Hematopoietic multipotent progenitor cell treated with erythropoietin and hydrocortisone succinate and interleukin-3 and kit ligand, for 4 days (in vitro differentiated cells): Measurements from ENCODE around the gene TREX2.
A peak's percentile ranks its signal among the peaks of the same experiment; 100 is the strongest.

Experiments used
- DNase-seq: peaks from one replicate; pipeline ENCODE4 v3.0.0-alpha.2; 2015

Gene TREX2

DNA sequence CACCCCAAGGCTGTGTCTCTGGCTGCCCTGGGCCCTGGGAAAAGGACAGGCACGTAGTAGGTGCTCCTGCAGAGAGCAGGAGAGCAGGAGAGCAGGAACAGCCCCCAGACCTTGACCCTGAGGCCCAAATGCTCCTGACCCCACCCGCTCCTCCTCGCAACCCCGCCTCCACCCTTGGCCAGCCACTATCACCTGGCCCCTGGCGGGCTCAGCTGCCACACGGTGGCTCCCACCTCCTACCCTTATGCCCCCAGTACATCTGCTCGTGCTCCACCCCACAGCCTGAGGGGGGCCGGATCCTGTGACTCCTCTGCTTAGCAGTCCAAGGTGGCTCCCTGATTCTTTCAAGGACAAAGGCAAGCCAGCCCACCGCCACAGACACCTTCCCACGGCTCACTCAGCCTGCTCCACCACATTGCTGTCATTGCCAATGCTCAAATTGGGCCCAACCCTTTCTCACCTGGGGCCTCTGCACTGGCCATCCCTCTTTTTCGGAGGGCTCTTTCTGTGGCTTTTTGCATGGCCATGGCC is 30.0 kb upstream of the TREX2 start:
- DNase-seq, result no peak

DNA sequence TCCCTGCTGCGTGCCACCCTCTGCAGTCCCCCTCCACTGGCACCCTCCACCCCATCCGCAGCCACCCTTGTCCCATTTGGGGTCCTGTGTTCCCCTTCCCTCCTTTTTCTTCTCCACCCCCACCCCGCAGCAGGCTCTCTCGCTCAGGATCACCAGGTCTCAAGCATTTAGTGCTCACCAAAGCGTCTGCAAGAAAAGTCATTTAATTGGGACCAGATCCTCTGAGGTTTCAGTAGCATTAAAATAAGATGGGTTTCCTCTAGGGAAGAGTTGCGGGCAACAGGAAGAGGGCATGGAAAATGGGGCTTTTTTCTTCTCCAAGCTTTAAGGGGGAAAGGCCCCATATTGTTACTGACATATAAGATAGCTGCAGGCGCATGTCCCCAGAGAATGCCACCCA is 29.4 kb upstream of the TREX2 start:
- no peak for DNase-seq

DNA sequence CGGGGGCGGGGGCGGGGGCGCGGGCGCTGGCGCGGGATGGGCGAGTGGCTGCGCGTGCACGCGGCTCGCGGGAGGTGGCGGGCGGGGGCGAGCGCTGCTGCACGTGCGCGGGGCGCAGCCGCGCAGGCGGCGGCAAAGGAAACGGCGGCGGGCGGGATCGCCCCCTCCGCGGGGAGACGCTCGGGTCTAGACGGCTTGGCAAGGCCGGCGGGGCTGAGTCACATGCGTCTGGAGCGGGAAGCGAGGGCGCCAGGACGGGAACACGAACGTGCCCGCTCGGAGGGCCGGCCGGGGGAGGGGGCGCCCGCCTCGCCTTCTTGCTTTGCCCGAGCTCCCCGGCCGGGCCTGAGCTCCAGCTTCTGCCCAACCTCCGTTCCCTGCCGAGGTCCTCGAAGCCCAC is 28.9 kb upstream of the TREX2 start:
- DNase-seq, result peak; percentile 45

DNA sequence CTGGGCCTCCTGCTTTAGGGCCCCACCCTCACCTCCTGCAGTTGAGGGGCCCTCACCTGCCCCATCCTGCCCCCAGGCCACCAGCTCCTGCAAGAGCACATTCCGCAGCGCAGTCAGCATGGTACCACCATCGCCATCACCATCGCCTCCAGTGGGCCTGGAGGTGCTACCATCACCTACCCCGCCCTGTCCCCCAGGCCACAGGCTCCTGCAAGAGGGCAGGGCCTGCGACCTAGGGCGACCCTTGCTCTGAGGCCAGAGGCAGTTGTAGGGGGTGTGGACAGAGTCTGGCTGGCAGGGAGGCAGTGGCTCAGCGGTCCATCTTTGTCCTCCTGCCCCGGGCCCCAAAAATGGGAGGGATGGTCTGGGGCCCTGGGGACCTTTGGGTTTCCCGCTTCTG is 28.4 kb upstream of the TREX2 start:
- DNase-seq, result no peak

DNA sequence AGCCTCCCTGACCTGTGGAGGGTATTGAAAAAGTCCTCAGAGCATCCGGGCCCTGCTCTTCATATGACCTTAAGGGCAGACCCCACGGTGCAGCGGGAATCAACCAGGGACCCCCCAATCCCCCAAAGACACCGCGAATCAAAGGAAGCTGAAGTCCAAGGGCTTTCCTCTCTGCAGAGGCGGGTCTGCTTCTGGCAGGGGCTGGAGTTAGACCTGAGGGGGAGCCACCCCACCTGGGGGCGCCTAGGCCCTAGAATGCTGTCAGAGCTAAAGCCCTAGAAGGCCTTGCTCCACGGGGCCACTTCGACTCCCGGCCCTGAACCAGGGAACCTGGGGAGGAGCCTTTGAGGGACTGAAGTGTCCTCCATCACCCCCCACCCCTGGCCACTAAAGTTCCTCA is 27.3 kb upstream of the TREX2 start:
- no peak for DNase-seq

DNA sequence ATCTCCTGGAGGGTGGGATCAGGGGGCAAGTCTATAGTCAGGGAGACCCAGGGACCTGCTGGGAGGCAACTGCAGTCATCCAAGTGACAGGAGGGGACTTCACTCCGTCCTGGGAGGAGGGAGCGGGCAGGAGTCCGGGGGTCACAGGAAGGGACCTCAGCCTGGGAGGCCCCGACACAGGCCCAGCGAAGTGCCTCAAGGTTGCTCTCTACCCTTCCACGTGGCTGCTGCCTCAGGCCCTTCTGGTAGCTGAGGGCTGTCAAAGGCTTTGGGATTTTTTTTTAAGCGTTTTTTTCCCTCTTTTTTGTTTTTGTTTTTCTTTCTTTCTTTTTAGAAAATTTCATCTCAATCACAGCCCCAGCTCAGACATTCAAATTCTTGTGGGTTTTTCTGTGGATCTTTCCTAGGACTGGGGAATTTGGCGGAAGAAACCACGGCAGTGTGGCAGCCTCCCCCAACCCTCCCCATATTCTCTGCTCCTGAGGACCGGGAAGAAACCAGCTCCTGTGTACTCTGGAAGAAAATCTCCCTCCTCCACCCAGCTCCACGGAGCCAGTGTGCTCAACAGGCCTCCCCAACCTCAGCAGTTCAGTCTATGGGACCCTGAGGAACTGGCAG is 25.9 kb upstream of the TREX2 start:
- DNase-seq, result no peak

DNA sequence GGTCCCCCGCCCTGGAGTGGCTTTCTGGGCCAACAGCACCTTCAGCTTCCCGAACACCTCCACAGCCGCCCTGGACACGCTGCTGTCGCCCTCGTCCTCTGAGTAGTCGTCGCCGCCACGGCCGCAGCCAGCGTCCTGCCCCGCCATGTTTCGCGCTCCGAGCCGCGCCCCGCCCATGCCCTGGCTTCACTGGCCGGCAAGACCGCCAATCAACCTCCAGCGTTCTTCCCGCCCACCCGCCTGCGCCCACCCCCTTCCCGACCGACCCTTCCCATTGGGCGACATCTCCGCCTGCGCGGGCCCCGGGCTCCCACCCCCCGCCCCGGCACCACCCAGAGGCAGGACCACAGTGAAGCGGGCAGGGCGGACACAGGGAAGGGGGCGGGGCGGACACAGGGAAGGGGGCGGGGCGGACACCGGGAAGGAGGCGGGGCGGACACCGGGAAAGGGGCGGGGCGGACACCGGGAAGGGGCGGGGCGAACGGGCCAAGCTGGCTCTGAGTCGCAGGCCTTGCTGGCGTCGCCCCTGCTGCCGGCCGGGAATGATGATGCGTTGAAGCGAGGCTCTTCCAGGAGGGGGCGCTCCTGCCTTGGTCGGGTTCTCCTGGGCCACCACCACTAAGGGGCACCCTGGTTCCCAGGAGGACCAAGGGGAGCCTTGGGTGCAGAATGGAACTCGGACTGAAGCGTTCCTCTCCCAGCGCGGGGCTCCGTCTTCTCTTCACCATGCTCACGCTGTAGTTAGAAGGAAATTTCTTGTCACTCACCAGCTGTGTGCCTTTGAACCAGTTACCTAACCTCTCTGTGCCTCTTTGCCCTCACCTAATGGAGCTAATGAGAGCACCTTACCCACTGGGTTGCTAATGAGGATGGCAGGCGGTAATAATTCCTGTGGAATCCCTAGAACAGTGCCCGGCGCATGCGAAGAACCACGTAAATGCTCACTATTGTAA is 24.8 kb upstream of the TREX2 start, which contains the start of gene HAUS7:
Gene HAUS7, minus strand, starts transcription at position 166 of the 953 bp plus-strand sequence. Its CDS starts 19 bp downstream, at position 147.
- peak; percentile 94 for DNase-seq

DNA sequence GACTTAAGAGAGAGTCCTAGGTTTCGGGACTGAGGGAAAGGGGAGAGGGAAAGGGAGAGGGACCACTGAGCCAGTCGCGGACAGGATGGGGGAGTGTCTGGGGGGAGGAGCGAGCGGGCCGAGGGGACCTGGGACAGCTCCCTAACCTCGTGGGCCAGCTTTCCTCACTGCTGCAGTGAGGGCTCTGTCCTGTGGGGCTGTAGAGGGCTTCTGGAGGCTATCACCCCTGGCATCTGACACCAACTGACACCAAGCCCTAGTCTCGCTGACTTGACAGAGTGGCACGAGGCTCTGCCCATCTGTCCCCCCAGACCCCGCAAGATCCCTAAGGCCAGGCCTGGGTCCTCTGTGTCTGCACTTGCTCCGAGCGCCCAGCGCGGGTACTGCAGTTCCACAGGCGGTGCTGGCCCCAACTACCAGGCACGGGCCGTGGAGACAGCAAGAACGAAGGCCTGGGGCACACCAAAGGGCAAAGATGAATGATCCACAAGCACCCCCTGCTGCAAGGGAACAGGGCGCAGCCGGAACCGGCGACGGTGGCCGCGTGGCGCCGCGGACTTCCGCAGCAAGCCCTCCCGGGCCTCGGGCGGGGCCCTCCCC is 24.1 kb upstream of the TREX2 start:
- DNase-seq, result peak; percentile 68

DNA sequence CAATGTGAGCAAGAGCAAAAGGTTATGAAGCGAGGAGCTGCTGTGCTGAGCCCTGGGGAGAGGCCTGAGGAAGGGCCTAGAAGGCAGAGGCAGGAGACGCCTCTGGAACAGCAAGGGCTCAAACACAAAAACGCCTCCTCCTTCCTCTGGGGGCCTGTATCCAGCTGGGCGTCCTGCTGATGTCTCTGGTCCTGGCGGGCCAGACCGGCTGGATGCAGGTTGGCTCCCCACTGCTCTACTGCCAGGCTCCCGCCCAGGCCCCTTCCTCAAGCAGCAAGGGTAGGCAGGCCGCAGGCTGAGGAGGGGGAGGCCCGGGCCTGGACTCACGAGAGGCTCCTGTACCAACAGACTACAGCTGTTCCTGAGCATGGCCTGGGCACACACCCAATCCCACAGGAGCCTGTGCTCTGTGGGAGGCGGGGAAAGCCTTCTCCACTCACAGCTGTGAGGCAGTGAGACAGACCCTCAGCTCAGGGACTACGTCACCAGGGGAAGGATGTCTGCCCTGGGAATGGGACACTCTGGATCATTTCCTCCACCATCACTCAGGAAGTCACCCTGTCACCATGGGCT is 22.2 kb upstream of the TREX2 start:
- DNase-seq, result no peak

DNA sequence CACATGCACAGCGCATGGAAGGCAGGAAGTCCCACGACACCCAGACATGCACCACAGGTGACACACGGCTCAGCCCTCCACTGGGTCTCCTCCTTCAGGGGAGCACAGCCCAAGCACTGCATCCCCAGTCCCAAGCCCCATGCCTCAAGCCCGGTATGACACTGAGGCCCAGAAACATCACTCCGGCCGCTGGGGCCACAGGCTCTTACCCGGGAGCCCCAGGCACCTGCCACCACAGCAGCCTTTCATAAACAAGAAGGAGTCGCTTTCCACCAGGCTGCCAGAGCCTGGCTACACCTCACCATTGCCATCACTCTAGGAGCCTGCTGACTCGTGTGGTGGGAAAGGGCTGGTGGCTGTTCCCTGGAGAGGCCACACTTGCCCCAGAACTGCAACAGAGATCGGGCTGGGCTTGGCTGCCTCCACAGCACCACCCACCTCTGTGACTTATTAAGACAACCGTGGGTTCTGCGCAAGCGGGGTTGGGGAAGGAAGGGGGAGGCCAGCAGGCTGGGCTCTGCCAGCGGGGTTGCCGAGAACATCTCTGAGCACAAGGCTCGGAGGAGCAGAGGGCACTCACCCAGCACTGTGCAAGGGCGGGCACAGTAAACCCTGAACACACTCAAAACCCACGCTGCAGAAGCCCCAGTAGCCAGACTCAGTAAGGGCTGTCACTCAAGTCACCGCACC is 20.0 kb upstream of the TREX2 start:
- no peak for DNase-seq

DNA sequence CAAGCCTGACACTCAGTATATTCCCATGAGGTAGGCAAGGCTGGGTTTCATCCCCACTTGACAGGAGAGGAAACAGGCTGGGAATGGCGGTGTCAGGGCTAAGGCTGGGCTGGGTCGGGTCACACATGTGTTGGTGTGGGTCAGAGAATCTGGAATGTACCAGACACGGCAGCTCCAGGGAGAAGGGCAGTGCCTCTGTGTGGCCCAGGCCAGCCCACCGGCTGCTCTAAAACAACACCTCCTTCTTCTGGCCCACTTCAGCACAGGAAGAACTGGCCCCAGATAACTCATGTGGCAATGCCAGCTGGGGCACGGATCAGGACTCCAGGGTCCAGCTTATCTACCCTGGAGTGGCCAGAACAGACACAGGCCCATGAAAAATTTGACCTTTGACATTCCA is 18.3 kb upstream of the TREX2 start:
- no peak for DNase-seq

DNA sequence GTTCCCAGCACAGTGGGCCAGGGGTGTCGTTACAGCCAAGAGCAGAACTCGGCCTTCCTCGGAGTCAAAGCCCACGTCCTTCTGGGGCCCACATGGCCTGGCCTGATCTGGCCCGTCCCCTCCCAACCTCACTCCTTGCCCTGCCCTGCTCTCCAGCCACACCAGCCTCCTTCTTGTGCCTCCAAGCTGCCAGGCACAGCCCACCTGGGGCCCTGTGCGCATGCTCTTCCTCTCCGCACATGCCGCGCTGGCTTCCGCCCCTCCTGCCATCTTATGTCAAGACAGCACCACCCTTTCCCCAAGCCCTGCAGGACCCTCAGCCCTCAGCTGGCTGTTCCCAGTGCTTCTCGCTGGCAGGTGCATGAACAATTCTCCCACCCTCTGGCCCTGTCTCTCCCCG is 17.7 kb upstream of the TREX2 start:
- no peak for DNase-seq

DNA sequence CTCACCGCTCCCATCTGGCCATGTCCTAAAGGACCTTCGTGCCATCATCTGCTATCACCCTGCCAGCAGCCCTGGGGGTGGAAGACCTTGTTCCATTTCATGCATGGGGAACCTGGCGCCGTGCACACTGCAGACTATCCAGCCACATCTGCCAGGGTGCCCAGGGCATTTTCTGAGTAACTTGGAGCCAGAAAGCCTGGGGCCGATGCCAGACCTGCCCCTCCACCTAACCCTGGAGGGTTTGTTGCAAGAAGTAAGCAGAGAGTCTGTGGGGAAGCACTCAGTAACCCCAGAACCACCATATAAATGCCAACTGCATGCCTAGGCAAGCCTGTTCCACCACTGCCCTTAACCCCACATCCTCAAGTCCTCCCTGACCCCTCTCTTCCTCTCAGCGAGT is 17.2 kb upstream of the TREX2 start:
- no peak for DNase-seq

DNA sequence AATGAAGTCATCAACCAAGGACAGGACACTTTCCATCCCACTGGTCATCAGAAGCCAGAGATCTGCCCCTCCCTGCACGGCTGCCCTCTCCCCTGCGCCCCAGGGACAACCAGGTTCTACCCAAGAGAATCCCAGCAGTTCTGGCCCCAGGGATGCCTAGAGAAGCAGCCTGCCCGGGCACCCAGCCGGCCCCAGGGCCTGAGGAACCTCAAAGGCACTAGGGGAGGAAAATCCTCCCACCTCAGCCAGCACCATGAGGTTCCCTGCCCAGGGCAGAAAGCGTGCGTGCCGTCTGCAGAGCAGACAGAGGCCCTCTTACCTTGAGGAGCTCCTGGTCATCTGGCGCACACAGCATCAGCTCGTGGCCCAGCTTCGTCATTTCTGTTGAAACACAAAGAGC is 16.4 kb upstream of the TREX2 start:
- no peak for DNase-seq

DNA sequence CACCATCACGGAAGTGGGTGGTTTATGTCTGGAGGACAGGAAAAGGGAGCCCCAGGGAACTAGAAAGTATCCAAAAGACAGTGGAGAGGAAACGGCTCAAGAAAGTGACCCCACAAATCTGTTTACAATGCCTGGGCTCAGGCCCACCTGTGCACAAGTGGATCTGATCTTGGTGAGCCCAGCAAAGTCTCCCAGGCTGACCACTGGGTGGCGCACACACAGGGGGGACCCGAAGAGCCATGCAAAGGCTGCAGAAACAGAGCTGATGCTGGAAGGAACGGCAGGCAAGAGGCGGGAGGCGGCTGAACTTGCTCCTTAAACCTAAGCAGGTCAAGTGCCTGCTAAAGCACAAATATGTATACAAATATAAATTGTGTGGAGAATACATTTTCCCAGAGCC is 15.0 kb upstream of the TREX2 start:
- DNase-seq, result peak; percentile 66

DNA sequence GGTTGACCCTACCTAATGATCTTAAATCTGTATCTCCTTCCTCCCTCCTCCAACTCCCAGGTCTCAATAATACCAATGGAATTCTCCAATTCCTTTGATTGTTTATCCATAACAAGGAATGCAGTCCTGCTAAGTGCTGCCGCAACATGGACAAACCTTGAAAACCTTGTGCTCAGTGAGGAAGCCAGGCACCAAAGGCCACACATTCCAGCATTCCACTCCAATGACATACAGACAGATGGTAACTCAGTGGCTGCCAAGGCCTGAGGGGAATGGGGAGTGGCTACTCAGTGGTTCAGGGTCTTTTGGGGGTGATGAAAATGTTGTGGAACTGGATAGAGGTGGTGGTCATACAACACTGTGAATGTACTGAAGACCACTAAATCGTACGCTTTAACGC is 14.1 kb upstream of the TREX2 start:
- no peak for DNase-seq

DNA sequence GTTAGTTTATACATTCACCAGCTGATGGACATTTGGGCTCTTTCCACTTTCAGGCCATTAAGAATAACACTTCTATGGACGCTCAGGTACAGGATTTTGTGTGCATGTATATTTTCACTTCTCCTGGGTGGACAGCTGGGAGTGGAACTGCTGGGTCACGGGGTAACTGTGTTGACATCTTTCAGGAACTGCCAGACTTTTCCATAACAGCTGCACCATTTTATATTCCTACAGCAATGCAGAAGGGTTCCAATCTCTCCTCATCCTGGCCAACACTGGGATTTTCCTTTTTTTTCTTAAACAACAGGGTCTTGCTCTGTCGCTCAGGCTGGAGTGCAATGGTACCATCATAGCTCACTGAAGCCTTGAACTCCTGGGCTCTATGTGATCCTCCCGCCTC is 12.6 kb upstream of the TREX2 start:
- DNase-seq, result no peak

DNA sequence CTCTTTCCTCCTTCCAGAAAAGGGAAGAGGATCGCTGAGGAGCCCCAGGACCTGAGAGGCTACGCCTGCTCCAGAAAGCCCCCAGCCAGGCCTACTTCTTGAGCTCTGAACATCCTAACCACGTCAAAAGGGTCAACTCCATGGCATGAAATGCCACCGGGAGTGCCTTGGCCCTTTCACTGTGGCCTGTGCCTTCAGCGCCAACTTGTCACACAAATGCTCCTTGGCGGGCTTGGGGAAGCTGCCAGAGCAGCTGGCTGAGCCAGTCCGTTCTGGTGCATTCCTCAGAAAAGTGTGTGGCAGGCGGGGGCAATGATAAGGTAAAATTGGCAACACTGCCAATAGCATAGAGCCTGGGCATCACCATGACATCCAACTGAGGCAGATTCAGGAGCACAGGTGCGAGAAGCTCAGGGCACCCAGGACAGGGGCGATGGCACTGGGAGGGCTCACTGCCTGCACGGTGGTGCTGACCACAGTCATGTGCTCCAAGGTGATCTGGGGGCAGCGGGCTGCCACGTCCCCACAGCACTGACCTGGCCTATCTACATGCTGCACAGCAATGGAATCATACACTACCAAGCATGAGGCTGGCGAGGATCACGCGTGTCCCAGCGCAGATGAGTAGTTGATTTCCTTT is 12.1 kb upstream of the TREX2 start:
- DNase-seq, result no peak

DNA sequence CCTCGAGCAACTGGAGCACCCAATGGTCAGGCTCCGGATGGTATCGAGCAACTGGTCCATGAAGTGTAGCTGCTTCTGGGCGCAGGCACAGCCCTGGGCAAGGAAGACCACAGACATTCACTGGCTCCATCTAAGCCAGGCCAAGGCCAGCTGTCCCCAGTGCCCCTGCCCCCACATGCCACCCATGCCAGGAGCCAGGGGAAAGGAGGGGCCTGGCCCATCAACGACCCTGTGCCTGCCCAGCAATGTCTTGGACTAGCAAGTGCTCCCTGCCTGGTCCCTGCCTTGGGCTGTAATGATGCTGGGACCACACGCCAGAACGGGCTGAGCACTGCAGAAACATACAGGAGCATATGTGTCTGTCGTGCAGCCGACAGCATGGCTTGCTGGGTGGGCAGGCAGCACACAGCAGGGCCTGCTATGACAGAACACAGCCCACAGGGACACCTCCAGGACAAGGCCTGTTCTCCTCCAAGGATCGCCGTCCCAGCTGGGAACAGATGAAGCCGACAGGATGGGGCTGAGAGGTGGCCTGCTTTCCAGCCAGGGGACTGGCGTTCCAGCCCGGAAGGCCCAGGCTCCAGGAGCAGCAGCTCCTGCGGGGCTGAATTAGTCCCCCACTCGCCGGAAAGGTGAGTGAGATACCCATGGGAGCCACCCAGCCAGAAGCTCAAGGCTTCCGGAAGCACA is 11.4 kb upstream of the TREX2 start:
- no peak for DNase-seq

DNA sequence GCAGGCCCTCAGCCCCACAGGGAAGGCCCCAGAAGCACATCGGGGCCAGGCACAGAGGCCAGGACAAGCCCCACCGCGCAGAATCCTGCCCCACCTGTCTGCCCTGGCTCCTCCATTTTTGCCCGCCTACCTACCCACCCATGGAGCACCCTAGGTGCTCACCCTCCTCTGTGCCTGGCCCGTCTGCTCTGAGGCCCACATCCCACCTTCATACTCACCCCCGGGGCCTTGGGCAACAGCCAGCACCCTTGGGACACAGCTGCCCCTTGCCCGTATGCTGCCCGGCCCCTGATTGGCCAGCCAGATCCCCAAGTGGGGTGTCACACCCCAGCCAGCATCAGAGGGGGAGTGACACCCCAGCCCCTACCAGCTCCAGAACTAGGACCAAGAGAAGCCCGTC is 10.8 kb upstream of the TREX2 start:
- DNase-seq, result no peak

DNA sequence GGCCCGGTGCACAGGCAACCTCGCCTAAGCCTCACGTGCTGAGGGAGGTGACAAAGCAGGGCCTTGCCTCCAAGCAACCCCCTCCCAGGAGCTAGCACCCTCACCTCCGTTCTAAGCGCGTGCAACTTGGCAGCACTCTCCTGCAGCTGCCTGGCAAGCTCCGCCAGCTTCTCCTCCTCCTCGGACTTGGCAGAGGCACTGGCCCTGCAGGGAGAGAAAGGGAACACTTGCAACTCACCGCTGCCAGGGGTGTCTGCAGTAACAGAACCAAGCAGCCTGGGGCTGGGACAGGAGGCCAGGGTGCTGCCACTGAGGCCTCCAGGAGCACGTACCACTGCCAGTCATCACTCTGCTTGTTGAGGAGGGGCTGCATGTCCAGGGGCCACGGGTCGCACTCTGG is 10.3 kb upstream of the TREX2 start:
- DNase-seq, result no peak

DNA sequence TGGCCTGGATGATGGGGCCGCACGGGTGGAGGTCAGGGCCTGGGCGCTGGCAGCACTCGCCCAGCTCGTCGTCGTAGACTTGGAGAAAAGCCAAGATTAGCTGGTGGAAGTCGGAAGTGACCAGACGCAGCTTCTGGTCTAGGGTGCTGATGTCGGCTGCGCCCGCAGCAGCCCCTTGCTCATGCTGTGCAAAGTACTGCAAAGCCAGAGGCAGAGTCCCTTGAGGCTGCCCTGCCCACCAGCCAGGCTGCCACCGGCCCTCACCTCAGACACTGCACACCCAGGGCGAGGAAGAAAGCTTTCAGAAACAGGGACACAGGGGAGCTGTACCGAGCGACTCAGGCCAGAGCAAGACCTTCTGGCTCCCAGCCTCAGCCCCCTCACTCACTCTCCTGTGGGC is 9.7 kb upstream of the TREX2 start:
- no peak for DNase-seq
